Right lobe of liver (tissue), 6 donors: ENCODE results near the gene GDPGP1. TPM values are rescaled to one million over a fixed set of nuclear protein-coding genes. Genes with fewer than 3 reads are reported as not detected.
"Not testable (repeated sequence)": the region's sequence is repeated elsewhere in the genome, so short reads cannot be mapped to it uniquely, and the experiment has no call there.

Experiments used
- ATAC-seq, 4 donors: fragments of 200-7000 bp; cut with Tn5 transposase; one replicate each; pipeline ENCODE4 v1.9.1; 2020; ENCODE audit warnings: mild to moderate bottlenecking in 4 of 4, moderate library complexity in 4 of 4
- DNase-seq, 3 donors: peaks; one replicate each; pipeline ENCODE4 v3.0.0-alpha.2; 2020
- H3K27ac ChIP-seq, 3 donors: fragments of 200-600 bp; one replicate each; pipeline ENCODE4 v1.8.0; 2022
- H3K27me3 ChIP-seq, 2 donors: fragments of 200-600 bp; one replicate each; pipeline ENCODE4 v1.8.0; 2022
- H3K36me3 ChIP-seq, 4 donors: fragments of 200-600 bp; sonication (generic) in 1 of 4; one replicate each; pipeline versions ENCODE4 v1.5.1 to v1.8.0; 2017 to 2022; ENCODE audit warnings: control low read depth in 1 of 4
- H3K4me1 ChIP-seq, 4 donors: fragments of 200-600 bp; sonication (generic) in 1 of 4; one replicate each; pipeline versions ENCODE4 v1.5.1 to v1.8.0; 2017 to 2022; ENCODE audit warnings: control low read depth in 1 of 4
- H3K4me3 ChIP-seq, 3 donors: fragments of 200-600 bp; one replicate each; pipeline ENCODE4 v1.8.0; 2022
- H3K9me3 ChIP-seq, 4 donors: fragments of 200-600 bp; sonication (generic) in 1 of 4; one replicate each; pipeline versions ENCODE4 v1.5.1 to v1.8.0; 2017 to 2022; ENCODE audit warnings: control low read depth in 1 of 4
- CTCF ChIP-seq, 4 donors: fragments of 200-600 bp in 3 of 4; fragments of 450-650 bp in 1 of 4; IDR thresholded peaks; one replicate each; pipeline versions ENCODE4 v1.5.1 to v1.8.0; 2016 to 2022; ENCODE audit warnings: antibody characterized with exemption in 4 of 4, mild to moderate bottlenecking in 2 of 4
- POLR2A ChIP-seq: fragments of 450-650 bp; IDR thresholded peaks from one replicate; pipeline ENCODE4 v1.6.1; 2017; ENCODE audit warnings: antibody characterized with exemption, mild to moderate bottlenecking
- WGBS: methylation state at CpG from one replicate; pipeline ENCODE4 v1.1.6; 2018; ENCODE audit warnings: low coverage, low lambda C conversion rate; ENCODE audit not compliant: insufficient coverage; ENCODE audit errors: missing lambda C conversion rate; 5-methylcytosine and 5-hydroxymethylcytosine counted together
- intact Hi-C, 2 donors: fragments of 100-400 bp; cut with DNase I; formaldehyde crosslinking; loops; one replicate each; pipeline versions ENCODE4 v1.11.2 to v1.14.1; 2022
- total RNA-seq, 6 experiments: library from RNA; depleted of rRNA in 2 of 6; stranded (reverse); fragments of >200 nt in 2 of 6; fragmentation: NEBNext Ultra II Directional in 3 of 6; extraction: Animal tissue kit (Norgen Biotek cat#: 25700) in 3 of 6; gene quantifications; one replicate each; pipeline versions ENCODE4 v1.1.0 to v1.2.4, GENCODE V29; 2016 to 2023
- donor health status: DM: no; HTN: yes; CAD: no.
- donor health status: DM: no; HTN: no; CAD: no.
- donor health status: DM: no; HTN: no; CAD: no.
- donor health status: DM: no; HTN: yes; CAD: no.
- donor health status: DM: no; HTN: yes; CAD: no.

Gene GDPGP1
- total RNA-seq, 6 experiments from 2014 or later, result 3.6 to 13.6 (median 7.3) TPM

DNA sequence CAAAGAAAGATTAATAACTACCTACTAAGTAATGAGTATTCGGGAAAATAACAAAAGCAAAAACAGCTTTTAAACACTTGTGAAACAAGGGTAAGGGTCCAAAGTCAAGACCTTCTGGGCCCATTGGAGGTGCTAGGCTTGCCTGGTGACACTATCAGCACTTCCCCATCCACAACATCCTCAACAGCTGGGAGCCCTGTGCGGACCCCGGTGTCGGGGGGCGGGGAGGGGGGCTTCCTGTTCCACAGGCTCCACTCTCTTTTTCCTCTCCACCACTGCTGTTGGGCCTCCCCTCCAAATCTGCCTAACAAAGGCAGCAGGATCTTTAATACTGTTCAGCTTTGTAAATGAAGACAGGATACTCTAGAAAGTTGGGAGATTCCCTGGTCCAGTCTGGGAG is 53.1 kb downstream of the GDPGP1 start:
- no peak overlapping the region for H3K27ac ChIP-seq
- 21% methylated on average over 5 of the region's 5 CpGs for WGBS
- DNase-seq, result no peak
- intact Hi-C loops, result no loop called here
- ATAC-seq, result no peak
- TF ChIP-seq CTCF (IDR thresholded peaks at IDR 0.05) (no peak), POLR2A (no peak)
- no peaks in the 10 kb centered on the region for H3K27me3 ChIP-seq
- H3K9me3 ChIP-seq, result no peaks in the 10 kb centered on the region
- H3K4me3 ChIP-seq, result no peak overlapping the region
- no peaks in the 10 kb centered on the region for H3K36me3 ChIP-seq
- no peaks in the 10 kb centered on the region for H3K4me1 ChIP-seq

DNA sequence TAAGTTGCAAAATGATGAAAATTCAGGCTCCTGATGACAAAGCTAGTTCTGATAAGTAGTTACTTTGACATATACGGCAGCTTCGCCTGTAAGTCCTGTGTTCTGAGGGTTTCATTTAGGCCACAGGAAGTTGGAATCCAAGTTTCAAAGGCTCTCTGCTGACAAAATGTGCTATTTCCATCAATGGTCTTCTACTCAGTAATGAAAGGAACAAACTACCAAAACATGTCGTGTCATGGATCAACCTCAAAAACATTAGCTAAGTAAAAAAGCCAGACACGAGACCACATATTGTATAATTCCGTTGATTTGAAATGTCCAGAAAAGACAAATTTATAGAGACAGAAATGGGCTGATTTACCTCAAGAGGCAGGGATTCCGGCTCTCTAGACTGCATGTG is 53.9 kb downstream of the GDPGP1 start:
- 62% methylated on average over 6 of the region's 6 CpGs for WGBS
- Histone ChIP-seq H3K27ac (no peak overlapping the region), H3K27me3 (no peaks in the 10 kb centered on the region), H3K36me3 (no peaks in the 10 kb centered on the region), H3K9me3 (no peaks in the 10 kb centered on the region), H3K4me1 (no peaks in the 10 kb centered on the region), H3K4me3 (no peak overlapping the region)
- no peak for DNase-seq
- intact Hi-C loops, result no loop called here
- ATAC-seq, result no peak
- TF ChIP-seq CTCF (IDR thresholded peaks at IDR 0.05), result no peak
- TF ChIP-seq POLR2A, result no peak

DNA sequence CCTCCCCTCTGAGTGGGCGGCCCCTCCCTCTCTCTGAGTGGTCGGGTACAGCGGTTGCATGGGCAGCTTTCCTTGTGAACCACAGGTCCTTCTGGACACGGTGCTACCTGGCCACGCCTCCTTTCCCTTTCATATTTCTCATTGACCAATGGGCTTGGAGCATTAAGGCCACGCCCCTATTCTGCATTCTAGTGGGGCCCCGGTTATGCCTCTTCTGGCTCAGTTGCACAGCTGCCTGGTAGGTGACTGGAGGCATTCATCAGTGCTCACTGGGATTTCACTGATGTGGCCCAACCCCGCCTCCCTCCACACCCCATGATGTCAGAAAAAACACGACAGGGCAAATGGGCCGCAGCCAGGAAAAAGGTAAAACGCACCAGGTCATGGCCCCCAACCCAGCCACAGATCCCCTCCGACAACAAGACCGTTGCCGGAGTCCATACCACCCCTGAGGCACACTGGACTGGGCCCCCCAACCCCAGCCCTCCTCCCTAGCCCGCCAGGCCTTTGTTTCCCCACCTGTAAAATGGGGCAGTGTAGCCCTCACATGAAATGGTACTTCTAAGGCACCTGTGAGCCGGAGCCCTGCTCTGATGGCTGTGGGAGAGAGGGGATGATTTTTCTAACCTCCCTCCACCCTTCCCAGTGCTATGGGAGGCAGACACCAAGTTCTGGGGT is 57.8 kb downstream of the GDPGP1 start:
- intact Hi-C loops, result no loop called here
- no peaks in the 10 kb centered on the region for H3K9me3 ChIP-seq
- no peaks in the 10 kb centered on the region for H3K36me3 ChIP-seq
- 70% methylated on average over 5 of the region's 16 CpGs for WGBS
- no peak overlapping the region for H3K27ac ChIP-seq
- TF ChIP-seq POLR2A (no peak), CTCF (IDR thresholded peaks at IDR 0.05) (no peak)
- peaks cover 0 to 3% (median 0%) of the 10 kb centered on the region in 4 donors for H3K4me1 ChIP-seq
- no peak overlapping the region for H3K4me3 ChIP-seq
- ATAC-seq (no peak), DNase-seq (no peak)
- no peaks in the 10 kb centered on the region for H3K27me3 ChIP-seq

DNA sequence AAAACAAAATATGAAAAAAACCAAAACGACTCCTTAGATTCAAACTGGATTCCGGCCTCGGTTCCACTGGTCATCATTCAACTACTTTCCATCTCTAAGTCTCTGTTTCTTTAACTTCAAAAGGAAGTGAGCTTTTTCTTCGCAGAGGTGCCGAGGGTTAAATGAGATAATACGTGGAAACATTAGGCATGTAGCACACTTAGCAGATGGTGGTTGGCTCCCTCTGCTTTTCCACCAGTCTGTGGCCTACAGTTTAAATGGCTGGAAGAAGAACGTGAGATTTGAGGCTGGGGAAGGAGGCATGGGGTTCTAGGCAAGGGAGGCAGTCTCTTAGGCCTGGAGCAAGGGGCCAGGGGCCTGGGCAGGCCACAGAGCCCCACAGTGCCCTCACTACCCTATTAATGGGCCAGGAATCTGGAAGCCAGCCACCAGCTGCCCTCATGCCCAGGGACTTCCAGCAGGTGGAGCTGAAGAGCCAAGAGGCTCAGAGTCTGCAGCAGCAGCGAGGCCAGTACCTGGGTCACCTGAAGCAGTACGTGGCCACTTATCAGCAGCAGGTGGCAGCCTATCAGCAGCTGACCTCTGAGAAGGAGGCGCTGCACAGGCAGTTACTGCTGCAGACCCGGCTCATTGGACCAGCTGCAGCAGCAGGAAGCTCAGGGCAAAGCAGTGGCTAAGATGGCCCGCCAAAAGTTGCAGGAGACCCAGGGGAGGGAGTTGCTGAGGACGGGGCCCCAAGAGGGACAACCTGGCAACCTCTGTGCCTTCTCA is 59.2 kb downstream of the GDPGP1 start:
- peak; percentile 89 to 97 (median 92) for ATAC-seq
- H3K36me3 ChIP-seq, result not testable (repeated sequence)
- DNase-seq, result peak; percentile 82 to 90 (median 87)

More for the DNA sequence above, 59.2 kb downstream of the GDPGP1 start:
- H3K9me3 ChIP-seq, H3K4me3 ChIP-seq, H3K27ac ChIP-seq, intact Hi-C loops, H3K27me3 ChIP-seq, H3K4me1 ChIP-seq: not testable (repeated sequence)
- peak; percentile 79 to 97 (median 96) for TF ChIP-seq CTCF (IDR thresholded peaks at IDR 0.05)
- 45% methylated on average over 10 of the region's 13 CpGs for WGBS
